ENCODE data around the gene MRGPRX4.

GRCh38 chr11:18145025-18145424 is 27.6 kb upstream of the MRGPRX4 start:
- TF ChIP-seq CTCF (IDR thresholded peaks at IDR 0.05): no peak
- TF ChIP-seq POLR2A (IDR thresholded peaks at IDR 0.05): no peak

Measured in uterus (tissue), 2 donors.